HepG2 (cell line): ENCODE data around the gene PNPLA1. TPM values are rescaled to one million over a fixed set of nuclear protein-coding genes. Genes with fewer than 3 reads are reported as not detected.

Experiments
- ATAC-seq: fragments of 200-7000 bp; cut with Tn5 transposase; 3 replicates; pipeline ENCODE4 v1.9.1; 2020; ENCODE audit warnings: mild to moderate bottlenecking, moderate library complexity
- BruUV-seq: library from RNA; stranded (reverse); fragments of 400-500 nt; replicated peaks from 2 replicates; lab custom pipeline; 2021; lab: Mats Ljungman, UMichigan
- CTCF ChIA-PET: fragments of 300-600 bp; formaldehyde crosslinking; extraction: SDS; loops from one replicate; lab custom pipeline; 2021; ENCODE audit warnings: low total read pairs, inconsistent platforms, low intra/inter-chr PET ratio; lab: Yijun Ruan, JAX
- POLR2A ChIA-PET: fragments of 350-600 bp; sonication (Branson Sonifier 250); formaldehyde crosslinking; loops from one replicate; lab custom pipeline; 2020; ENCODE audit warnings: antibody characterized with exemption, inconsistent platforms; lab: Yijun Ruan, JAX
- DNase-seq: peaks from one replicate; pipeline ENCODE4 v3.0.0-alpha.2; 2015; ENCODE audit warnings: low spot score
- FAIRE-seq: peaks from 3 replicates; lab custom pipeline; 2011; peaks lifted over from hg19 to GRCh38; lab: Jason Lieb, UNC
- H2AFZ ChIP-seq: one replicate; pipeline ENCODE4 v1.6.1; 2011; ENCODE audit warnings: low read length, inconsistent platforms
- H3K27ac ChIP-seq: fragments of 300-600 bp; 3 replicates; pipeline ENCODE4 v1.8.0; 2011; ENCODE audit warnings: mixed run types, mild to moderate bottlenecking, mixed read lengths, low read length, inconsistent platforms; ENCODE audit not compliant: insufficient read depth; ENCODE audit errors: extremely low read length
- H3K27me3 ChIP-seq, 2 experiments: fragments of 200-600 bp in 1 of 2; 2 replicates in 1 of 2; 3 replicates in 1 of 2; pipeline versions ENCODE4 v1.6.0 to v1.8.0; 2011; ENCODE audit warnings: low read length in 2 of 2, mild to moderate bottlenecking in 2 of 2, moderate library complexity in 2 of 2, inconsistent platforms in 1 of 2; ENCODE audit not compliant: insufficient read depth in 2 of 2, control insufficient read depth in 1 of 2
- H3K36me3 ChIP-seq, 2 experiments: fragments of 200-600 bp in 1 of 2; replicated peaks in 1 of 2; 2 replicates in 1 of 2; 3 replicates in 1 of 2; pipeline versions ENCODE4 v1.5.1 to v1.8.0; 2011; ENCODE audit warnings: low read length in 2 of 2, inconsistent platforms in 1 of 2; ENCODE audit not compliant: insufficient read depth in 2 of 2, control insufficient read depth in 1 of 2
- H3K4me1 ChIP-seq: 2 replicates; pipeline ENCODE4 v1.5.1; 2012; ENCODE audit warnings: low read length, inconsistent platforms; ENCODE audit not compliant: insufficient read depth
- H3K4me2 ChIP-seq: 2 replicates; pipeline ENCODE4 v1.6.0; 2011; ENCODE audit warnings: low read depth, low read length, inconsistent platforms
- H3K4me3 ChIP-seq, 3 experiments: fragments of 200-600 bp in 1 of 3; sonication (generic), shearing (Covaris generic) in 1 of 3; replicated peaks in 1 of 3; 2 replicates each; pipeline ENCODE4 v1.5.1; 2011 to 2016; ENCODE audit warnings: low read length in 3 of 3, inconsistent platforms in 2 of 3, low read depth in 2 of 3, mild to moderate bottlenecking in 2 of 3, control low read depth in 1 of 3, mixed read lengths in 1 of 3; ENCODE audit not compliant: insufficient read depth in 1 of 3
- H3K79me2 ChIP-seq: one replicate; pipeline ENCODE4 v1.6.1; 2011; ENCODE audit warnings: low read length, inconsistent platforms; ENCODE audit not compliant: insufficient read depth
- H3K9ac ChIP-seq: 2 replicates; pipeline ENCODE4 v1.6.0; 2011; ENCODE audit warnings: mild to moderate bottlenecking, low read depth, low read length, inconsistent platforms; ENCODE audit not compliant: insufficient read depth
- H3K9me3 ChIP-seq: 2 replicates; pipeline ENCODE4 v1.5.1; 2012; ENCODE audit warnings: mild to moderate bottlenecking, low read length
- H4K20me1 ChIP-seq: 2 replicates; pipeline ENCODE4 v1.6.0; 2011; ENCODE audit warnings: inconsistent platforms, mild to moderate bottlenecking, low read length, moderate library complexity; ENCODE audit not compliant: insufficient read depth
- AGO2 ChIP-seq: fragments of 200-400 bp; formaldehyde crosslinking; optimal IDR thresholded peaks from 2 replicates; pipeline ENCODE3; 2017; ENCODE audit warnings: mild to moderate bottlenecking, low read depth, low read length, moderate library complexity
- DPF2 ChIP-seq: sonication (generic); formaldehyde crosslinking; IDR thresholded peaks from 2 replicates; pipeline ENCODE4 v1.4.0; 2020; ENCODE audit warnings: mild to moderate bottlenecking, low read depth, missing genetic modification reagents, borderline replicate concordance
- HNF4A ChIP-seq: sonication (generic); formaldehyde crosslinking; IDR thresholded peaks from 2 replicates; pipeline ENCODE4 v1.4.0; 2020; ENCODE audit warnings: missing genetic modification reagents
- KDM2A ChIP-seq: sonication (generic); formaldehyde crosslinking; IDR thresholded peaks from 2 replicates; pipeline ENCODE4 v1.4.0; 2020; ENCODE audit warnings: low read depth, missing genetic modification reagents, borderline replicate concordance
- MZF1 ChIP-seq: sonication (generic); formaldehyde crosslinking; IDR thresholded peaks from 2 replicates; pipeline ENCODE4 v1.8.1; 2023; ENCODE audit warnings: mild to moderate bottlenecking, missing genetic modification reagents, borderline replicate concordance
- NR2F6 ChIP-seq, 2 experiments: IDR thresholded peaks; 2 replicates each; pipeline ENCODE4 v1.6.1; 2016; ENCODE audit warnings: antibody characterized with exemption in 1 of 2, mild to moderate bottlenecking in 1 of 2
- RARA ChIP-seq: IDR thresholded peaks from 2 replicates; pipeline ENCODE4 v1.6.1; 2016; ENCODE audit warnings: missing genetic modification reagents, missing compliant biosample characterization
- REL ChIP-seq: sonication (generic); formaldehyde crosslinking; conservative IDR thresholded peaks from 2 replicates; pipeline ENCODE4 v1.8.0; 2022; ENCODE audit warnings: mild to moderate bottlenecking, missing genetic modification reagents, moderate library complexity
- TEAD3 ChIP-seq: optimal IDR thresholded peaks from 2 replicates; pipeline ENCODE3; 2016; ENCODE audit warnings: borderline replicate concordance
- TFAP4 ChIP-seq: sonication (generic); IDR thresholded peaks from 2 replicates; pipeline ENCODE4 v1.6.1; 2016; ENCODE audit warnings: low read depth, borderline replicate concordance
- ZMYM2 ChIP-seq: sonication (generic); formaldehyde crosslinking; IDR thresholded peaks from 2 replicates; pipeline ENCODE4 v1.8.0; 2022; ENCODE audit warnings: mild to moderate bottlenecking, missing genetic modification reagents
- ZNF260 ChIP-seq: sonication (generic); formaldehyde crosslinking; IDR thresholded peaks from 2 replicates; pipeline ENCODE4 v1.4.0; 2020; ENCODE audit warnings: missing genetic modification reagents, low read depth, mild to moderate bottlenecking, borderline replicate concordance
- ZNF382 ChIP-seq: sonication (generic); formaldehyde crosslinking; IDR thresholded peaks from 2 replicates; pipeline ENCODE4 v1.5.0; 2020; ENCODE audit warnings: missing genetic modification reagents, mild to moderate bottlenecking, borderline replicate concordance
- ZNF775 ChIP-seq: sonication (generic); formaldehyde crosslinking; IDR thresholded peaks from 2 replicates; pipeline ENCODE4 v1.4.0; 2020; ENCODE audit warnings: missing genetic modification reagents, mild to moderate bottlenecking, moderate library complexity, borderline replicate concordance
- ZNF841 ChIP-seq: sonication (generic); formaldehyde crosslinking; IDR thresholded peaks from 2 replicates; pipeline ENCODE4 v1.8.1; 2023; ENCODE audit warnings: missing genetic modification reagents, borderline replicate concordance
- WGBS: methylation state at CpG from one replicate; pipeline ENCODE4 v1.1.6; 2017; ENCODE audit warnings: low lambda C conversion rate; 5-methylcytosine and 5-hydroxymethylcytosine counted together
- in situ Hi-C: cut with HindIII; loops from 2 replicates; pipeline ENCODE4 v1.10.0; 2017; ENCODE audit warnings: low pct_unique_long_range_greater_than_20kb; ENCODE audit not compliant: extremely low pct_ligation_motif_present
- intact Hi-C: fragments of 100-400 bp; cut with micrococcal nuclease; formaldehyde crosslinking; loops from one replicate; pipeline ENCODE4 v1.10.0; 2022; ENCODE audit not compliant: unreplicated experiment
- polyA plus RNA-seq, 8 experiments: library from polyadenylated mRNA; depleted of rRNA in 3 of 8; stranded (reverse) in 7 of 8; unstranded in 1 of 8; fragments of >200 nt; fragmentation: Illumina TruSeq in 4 of 8; extraction: Trizol in 4 of 8; gene quantifications; 2 replicates each; pipeline versions ENCODE4 v1.2.1 to v1.2.3, GENCODE V29; 2011 to 2016; ENCODE audit warnings: low read depth in 4 of 8, missing spikeins in 1 of 8, mixed read lengths in 1 of 8; ENCODE audit not compliant: insufficient read depth in 1 of 8
- total RNA-seq, 5 experiments: library from RNA; depleted of rRNA; stranded (reverse); fragments of >200 nt; fragmentation: Illumina TruSeq; extraction: Trizol; gene quantifications; 2 replicates each; pipeline ENCODE4 v1.2.3, GENCODE V29; 2016; ENCODE audit warnings: low read depth in 1 of 5
- TF ChIP-seq, protein P1 (sequence below): IDR thresholded peaks from 2 replicates; pipeline ENCODE4 v1.6.1; 2018; ENCODE audit warnings: missing genetic modification reagents

Gene PNPLA1
- total and polyA plus RNA-seq, 2 of the 13 experiments (the other 11 are each of a cell fraction or from before 2014, with no cell fraction given): not detected

DNA sequence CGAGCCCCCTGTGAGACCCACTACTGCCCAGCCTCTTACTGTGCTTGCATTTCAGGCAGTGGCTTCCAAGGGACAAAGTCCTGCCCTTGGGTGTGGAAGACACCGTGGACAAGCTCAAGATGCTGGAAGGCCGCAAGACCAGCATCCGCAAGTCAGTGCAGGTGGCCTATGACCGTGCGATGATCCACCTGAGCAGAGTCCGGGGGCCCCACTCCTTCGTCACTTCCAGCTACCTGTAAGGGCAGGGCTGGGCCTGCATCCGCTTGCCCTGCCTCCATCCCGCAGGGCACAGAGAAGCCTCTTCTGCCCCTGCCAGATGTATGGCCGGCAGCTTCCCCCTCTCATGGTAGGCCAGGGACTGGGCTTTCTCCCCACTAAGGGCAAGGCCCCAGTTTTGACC is 39.5 kb upstream of the PNPLA1 start:
- Histone ChIP-seq H4K20me1 (no peaks in the 10 kb centered on the region), H3K27me3 (no peaks in the 10 kb centered on the region), H3K27ac (no peak overlapping the region), H3K4me3 (no peak overlapping the region), H3K36me3 (peaks cover 36 to 70% of the 10 kb centered on the region in 2 experiments), H3K9me3 (no peaks in the 10 kb centered on the region), H3K4me2 (no peak overlapping the region), H3K4me1 (peaks cover 12% of the 10 kb centered on the region)
- FAIRE-seq: no peak
- CTCF ChIA-PET: no interaction called here
- in situ Hi-C loops: no loop called here
- BruUV-seq: no TSS peak
- TF ChIP-seq ZNF382 (CRISPR knock-in tag) (no peak), DPF2 (no peak), AGO2 (peak; percentile 58), KDM2A (CRISPR knock-in tag) (no peak), ZNF841 (no peak), ZNF260 (CRISPR knock-in tag) (no peak)
- TF ChIP-seq, all 625 proteins: peak for 1
- POLR2A ChIA-PET: interaction anchor here (1.1 to 1.3 kb wide), 2 partner anchors 15 to 100 kb away, joined by 3 read pairs; partner anchors contain the start of gene MAPK13
- no peaks in the 10 kb centered on the region for H3K79me2 ChIP-seq
- H3K9ac ChIP-seq: no peak overlapping the region
- intact Hi-C loops: no loop called here
- WGBS: 98% methylated on average over 7 of the region's 11 CpGs
- peak; percentile 10; the same call in 1 of the 3 replicates for ATAC-seq
- DNase-seq: no peak
- H2AFZ ChIP-seq: no peak overlapping the region

DNA sequence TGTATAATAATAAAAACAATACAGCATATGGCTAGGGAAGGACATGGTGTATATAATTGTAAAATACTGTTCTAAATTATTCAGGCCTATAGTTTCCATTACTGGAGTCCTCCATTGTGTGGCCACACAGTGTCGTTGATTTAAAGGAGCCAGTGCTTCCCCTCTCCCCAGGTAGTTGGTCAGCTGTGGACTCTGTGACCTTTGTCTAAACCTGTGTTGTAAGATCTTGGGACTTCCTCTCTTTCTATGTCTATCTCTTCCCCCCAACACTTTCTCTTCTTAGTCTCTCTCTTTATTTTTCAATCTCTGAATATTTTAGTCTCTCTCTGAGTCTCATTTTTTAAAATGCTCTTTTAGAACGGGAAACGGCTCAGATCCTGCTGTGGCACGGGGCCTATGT is 37.7 kb upstream of the PNPLA1 start:
- in situ Hi-C loops: no loop called here
- Histone ChIP-seq H3K4me2 (no peak overlapping the region), H3K36me3 (peaks cover 32 to 52% of the 10 kb centered on the region in 2 experiments), H2AFZ (no peak overlapping the region), H3K4me3 (no peak overlapping the region), H3K9me3 (no peaks in the 10 kb centered on the region), H3K4me1 (peaks cover 11% of the 10 kb centered on the region), H3K9ac (no peak overlapping the region), H3K79me2 (no peaks in the 10 kb centered on the region), H3K27me3 (no peaks in the 10 kb centered on the region), H4K20me1 (no peaks in the 10 kb centered on the region), H3K27ac (no peak overlapping the region)
- BruUV-seq: TSS peak; percentile 41
- intact Hi-C loops: no loop called here
- peak; percentile 34 for FAIRE-seq
- 80% methylated on average over 4 of the region's 4 CpGs for WGBS
- CTCF ChIA-PET: no interaction called here
- DNase-seq: peak; percentile 33
- POLR2A ChIA-PET: no interaction called here
- peak; percentile 45 for ATAC-seq
- no peak for TF ChIP-seq REL (CRISPR knock-in tag)
- no peak for TF ChIP-seq MZF1 (CRISPR knock-in tag)
- TF ChIP-seq TEAD3 (CRISPR knock-in tag): no peak
- TF ChIP-seq HNF4A (CRISPR knock-in tag): peak; percentile 38; the same call in 1 of the 2 replicates
- no peak for TF ChIP-seq ZNF775 (CRISPR knock-in tag)
- peak; percentile 83 for TF ChIP-seq TFAP4
- TF ChIP-seq, protein P1, sequence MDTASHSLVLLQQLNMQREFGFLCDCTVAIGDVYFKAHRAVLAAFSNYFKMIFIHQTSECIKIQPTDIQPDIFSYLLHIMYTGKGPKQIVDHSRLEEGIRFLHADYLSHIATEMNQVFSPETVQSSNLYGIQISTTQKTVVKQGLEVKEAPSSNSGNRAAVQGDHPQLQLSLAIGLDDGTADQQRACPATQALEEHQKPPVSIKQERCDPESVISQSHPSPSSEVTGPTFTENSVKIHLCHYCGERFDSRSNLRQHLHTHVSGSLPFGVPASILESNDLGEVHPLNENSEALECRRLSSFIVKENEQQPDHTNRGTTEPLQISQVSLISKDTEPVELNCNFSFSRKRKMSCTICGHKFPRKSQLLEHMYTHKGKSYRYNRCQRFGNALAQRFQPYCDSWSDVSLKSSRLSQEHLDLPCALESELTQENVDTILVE (CRISPR knock-in tag): no peak
- peak; percentile 41; the same call in 1 of the 2 replicates for TF ChIP-seq RARA (CRISPR knock-in tag)
- no peak for TF ChIP-seq ZMYM2
- TF ChIP-seq NR2F6 (IDR thresholded peaks at IDR 0.05): no peak
- peak; percentile 55; the same call in 1 of the 2 replicates for TF ChIP-seq NR2F6 (CRISPR knock-in tag; IDR thresholded peaks at IDR 0.05)
